RWPE2 (cell line): ENCODE data around the gene SLC18A3.

Experiments
- ATAC-seq: fragments of 200-7000 bp; cut with Tn5 transposase; 3 replicates; pipeline ENCODE4 v1.9.1; 2021; ENCODE audit warnings: low read depth
- DNase-seq: peaks from one replicate; pipeline ENCODE4 v3.0.0-alpha.2; 2020; ENCODE audit warnings: low spot score
- H3K27ac ChIP-seq: fragments of 450-650 bp; 2 replicates; pipeline ENCODE4 v1.5.1; 2017; ENCODE audit warnings: mild to moderate bottlenecking; ENCODE audit not compliant: poor library complexity, severe bottlenecking
- H3K27me3 ChIP-seq: fragments of 250-450 bp; sonication (Bioruptor Pico); 2 replicates; pipeline ENCODE4 v1.5.1; 2021; ENCODE audit warnings: mild to moderate bottlenecking, moderate library complexity; ENCODE audit not compliant: insufficient read depth, poor library complexity, severe bottlenecking
- H3K36me3 ChIP-seq: fragments of 250-450 bp; sonication (Bioruptor Pico); 2 replicates; pipeline ENCODE4 v1.5.1; 2020; ENCODE audit warnings: low read depth, mild to moderate bottlenecking, moderate library complexity
- H3K4me1 ChIP-seq: fragments of 250-450 bp; sonication (Bioruptor Pico); 2 replicates; pipeline ENCODE4 v1.5.1; 2021; ENCODE audit warnings: mild to moderate bottlenecking, moderate library complexity; ENCODE audit not compliant: insufficient read depth, poor library complexity, severe bottlenecking
- H3K4me3 ChIP-seq: fragments of 250-450 bp; sonication (Bioruptor Pico); 2 replicates; pipeline ENCODE4 v1.5.1; 2021; ENCODE audit warnings: mild to moderate bottlenecking, moderate library complexity; ENCODE audit not compliant: severe bottlenecking
- H3K9me3 ChIP-seq: fragments of 250-450 bp; sonication (Bioruptor Pico); 2 replicates; pipeline ENCODE4 v1.5.1; 2021; ENCODE audit warnings: mild to moderate bottlenecking, moderate library complexity; ENCODE audit not compliant: severe bottlenecking
- TF ChIP-seq, protein P1 (sequence below): fragments of 450-650 bp; IDR thresholded peaks from one replicate; pipeline ENCODE4 v1.5.1; 2017; ENCODE audit warnings: mild to moderate bottlenecking, moderate library complexity; ENCODE audit not compliant: poor library complexity, severe bottlenecking

Gene SLC18A3

GRCh38 chr10:49619613-49620012 is 9.5 kb downstream of the SLC18A3 start:
- Histone ChIP-seq H3K27ac (no peak overlapping the region), H3K27me3 (peaks cover 15% of the 10 kb centered on the region), H3K4me1 (no peaks in the 10 kb centered on the region), H3K36me3 (no peaks in the 10 kb centered on the region), H3K9me3 (no peaks in the 10 kb centered on the region), H3K4me3 (no peak overlapping the region)
- ATAC-seq, result no peak
- TF ChIP-seq, protein P1, sequence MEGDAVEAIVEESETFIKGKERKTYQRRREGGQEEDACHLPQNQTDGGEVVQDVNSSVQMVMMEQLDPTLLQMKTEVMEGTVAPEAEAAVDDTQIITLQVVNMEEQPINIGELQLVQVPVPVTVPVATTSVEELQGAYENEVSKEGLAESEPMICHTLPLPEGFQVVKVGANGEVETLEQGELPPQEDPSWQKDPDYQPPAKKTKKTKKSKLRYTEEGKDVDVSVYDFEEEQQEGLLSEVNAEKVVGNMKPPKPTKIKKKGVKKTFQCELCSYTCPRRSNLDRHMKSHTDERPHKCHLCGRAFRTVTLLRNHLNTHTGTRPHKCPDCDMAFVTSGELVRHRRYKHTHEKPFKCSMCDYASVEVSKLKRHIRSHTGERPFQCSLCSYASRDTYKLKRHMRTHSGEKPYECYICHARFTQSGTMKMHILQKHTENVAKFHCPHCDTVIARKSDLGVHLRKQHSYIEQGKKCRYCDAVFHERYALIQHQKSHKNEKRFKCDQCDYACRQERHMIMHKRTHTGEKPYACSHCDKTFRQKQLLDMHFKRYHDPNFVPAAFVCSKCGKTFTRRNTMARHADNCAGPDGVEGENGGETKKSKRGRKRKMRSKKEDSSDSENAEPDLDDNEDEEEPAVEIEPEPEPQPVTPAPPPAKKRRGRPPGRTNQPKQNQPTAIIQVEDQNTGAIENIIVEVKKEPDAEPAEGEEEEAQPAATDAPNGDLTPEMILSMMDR, result no peak
- DNase-seq, result peak; percentile 34

GRCh38 chr10:49620286-49620810 is 10.2 kb downstream of the SLC18A3 start:
- no peak overlapping the region for H3K4me3 ChIP-seq
- TF ChIP-seq, protein P1, result no peak
- H3K36me3 ChIP-seq, result no peaks in the 10 kb centered on the region
- peaks cover 7% of the 10 kb centered on the region for H3K27me3 ChIP-seq
- DNase-seq (peak; percentile 43), ATAC-seq (no peak)
- H3K4me1 ChIP-seq, result no peaks in the 10 kb centered on the region
- H3K27ac ChIP-seq, result no peak overlapping the region
- H3K9me3 ChIP-seq, result no peaks in the 10 kb centered on the region

- peak; percentile 17 for DNase-seq
- Histone ChIP-seq H3K9me3 (no peaks in the 10 kb centered on the region), H3K4me3 (no peak overlapping the region), H3K36me3 (no peaks in the 10 kb centered on the region), H3K4me1 (no peaks in the 10 kb centered on the region), H3K27me3 (peaks cover 7% of the 10 kb centered on the region), H3K27ac (no peak overlapping the region)
- TF ChIP-seq, protein P1, result no peak
- ATAC-seq, result no peak
Measured at GRCh38 chr10:49620841-49621378, 10.8 kb downstream of the SLC18A3 start.

DNA sequence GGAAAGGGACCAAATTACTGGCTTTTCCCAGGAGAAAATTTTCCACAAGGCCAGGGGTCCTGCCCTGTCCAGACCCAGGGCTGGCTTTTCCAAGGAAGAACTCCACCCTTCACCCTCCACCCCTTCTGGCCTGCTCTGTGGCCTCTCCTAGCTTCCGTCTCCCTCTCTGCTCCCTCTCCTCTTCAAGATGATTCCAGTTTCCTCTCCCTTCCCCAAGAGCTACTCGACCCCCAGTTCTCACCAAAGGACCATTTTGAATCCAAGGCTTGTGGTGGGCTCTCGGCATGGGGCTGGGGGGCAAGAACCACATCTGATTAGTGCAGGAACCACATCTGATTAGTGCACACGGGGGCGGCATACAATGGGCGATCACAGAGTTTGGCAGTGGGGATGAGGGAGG is 11.5 kb downstream of the SLC18A3 start:
- H3K36me3 ChIP-seq, result no peaks in the 10 kb centered on the region

More for the DNA sequence above, 11.5 kb downstream of the SLC18A3 start:
- DNase-seq (no peak), ATAC-seq (no peak)
- Histone ChIP-seq H3K9me3 (no peaks in the 10 kb centered on the region), H3K4me1 (no peaks in the 10 kb centered on the region), H3K27ac (no peak overlapping the region), H3K27me3 (peaks cover 7% of the 10 kb centered on the region), H3K4me3 (no peak overlapping the region)
- TF ChIP-seq, protein P1, result no peak
